GM23248 (cell line): ENCODE results near the gene FMR1. TPM values are rescaled to one million over a fixed set of nuclear protein-coding genes. Genes with fewer than 3 reads are reported as not detected.

Experiments
- DNase-seq: peaks from one replicate; pipeline ENCODE4 v3.0.0-alpha.2; 2015
- H2AFZ ChIP-seq: fragments of 200-600 bp; sonication (generic); 2 replicates; pipeline ENCODE4 v1.6.1; 2016; ENCODE audit warnings: antibody characterized with exemption
- H3F3A ChIP-seq: fragments of 200-600 bp; sonication (generic); 2 replicates; pipeline ENCODE4 v1.6.1; 2016; ENCODE audit warnings: mild to moderate bottlenecking, antibody characterized with exemption, mixed run types; ENCODE audit not compliant: insufficient read depth
- H3K27ac ChIP-seq: fragments of 200-600 bp; sonication (generic); 2 replicates; pipeline ENCODE4 v1.5.1; 2016; ENCODE audit warnings: mild to moderate bottlenecking
- H3K27me3 ChIP-seq: fragments of 200-600 bp; sonication (generic); replicated peaks from 2 replicates; pipeline ENCODE4 v1.6.1; 2016; ENCODE audit warnings: mild to moderate bottlenecking; ENCODE audit not compliant: insufficient read depth
- H3K36me3 ChIP-seq: fragments of 200-600 bp; sonication (generic); 2 replicates; pipeline ENCODE4 v1.6.1; 2016; ENCODE audit warnings: low read depth, mild to moderate bottlenecking
- H3K4me1 ChIP-seq: fragments of 200-600 bp; sonication (generic); 2 replicates; pipeline ENCODE4 v1.6.1; 2016; ENCODE audit warnings: mild to moderate bottlenecking; ENCODE audit not compliant: insufficient read depth
- H3K4me2 ChIP-seq: fragments of 200-600 bp; sonication (generic); one replicate; pipeline ENCODE4 v1.6.1; 2016; ENCODE audit warnings: mild to moderate bottlenecking; ENCODE audit not compliant: unreplicated experiment
- H3K4me3 ChIP-seq: fragments of 200-600 bp; sonication (generic); 2 replicates; pipeline ENCODE4 v1.5.1; 2016; ENCODE audit warnings: mild to moderate bottlenecking
- H3K79me2 ChIP-seq: fragments of 200-600 bp; sonication (generic); 2 replicates; pipeline ENCODE4 v1.6.1; 2016; ENCODE audit warnings: mild to moderate bottlenecking; ENCODE audit not compliant: insufficient read depth
- H3K9ac ChIP-seq: fragments of 200-600 bp; sonication (generic); 2 replicates; pipeline ENCODE4 v1.6.1; 2016; ENCODE audit warnings: mild to moderate bottlenecking
- H3K9me2 ChIP-seq: fragments of 200-600 bp; sonication (generic); 2 replicates; pipeline ENCODE4 v1.6.1; 2016; ENCODE audit warnings: mixed run types, mild to moderate bottlenecking, moderate library complexity; ENCODE audit not compliant: insufficient read depth
- H3K9me3 ChIP-seq: fragments of 200-600 bp; sonication (generic); one replicate; pipeline ENCODE4 v1.6.1; 2017; ENCODE audit warnings: low read depth
- H4K20me1 ChIP-seq: fragments of 200-600 bp; sonication (generic); 2 replicates; pipeline ENCODE4 v1.6.0; 2016; ENCODE audit not compliant: insufficient read depth
- EZH2 ChIP-seq: fragments of 200-600 bp; sonication (generic); IDR thresholded peaks from 2 replicates; pipeline ENCODE4 v1.6.1; 2018; ENCODE audit warnings: antibody characterized with exemption, mild to moderate bottlenecking; ENCODE audit not compliant: insufficient read depth, poor library complexity, severe bottlenecking
- EZH2phosphoT487 ChIP-seq: fragments of 200-600 bp; sonication (generic); IDR thresholded peaks from 2 replicates; pipeline ENCODE4 v1.6.1; 2018; ENCODE audit warnings: antibody characterized with exemption, moderate library complexity, mild to moderate bottlenecking, low read depth; ENCODE audit not compliant: insufficient read depth
- WGBS, 2 experiments: methylation state at CpG; one replicate each; pipeline ENCODE4 v1.1.6; 2015 to 2017; ENCODE audit warnings: low lambda C conversion rate in 2 of 2, low coverage in 1 of 2; ENCODE audit errors: missing lambda C conversion rate in 2 of 2; 5-methylcytosine and 5-hydroxymethylcytosine counted together
- in situ Hi-C: fragments of 300-500 bp; cut with MboI; formaldehyde crosslinking; loops from 2 replicates; pipeline ENCODE4 v1.15.0; 2020
- polyA plus RNA-seq: library from polyadenylated mRNA; unstranded; fragments of >200 nt; fragmentation: Nextera tagmentation; extraction: Ambion mirVana; gene quantifications from 2 replicates; pipeline ENCODE4 v1.2.1, GENCODE V29; 2016
- total RNA-seq: library from RNA; depleted of rRNA; stranded (reverse); fragments of >200 nt; shearing (Covaris generic); gene quantifications from 2 replicates; pipeline ENCODE4 v1.2.3, GENCODE V29; 2014

Gene FMR1
- total and polyA plus RNA-seq, 2 experiments from 2014 or later, result 6.8 to 14.7 TPM

DNA sequence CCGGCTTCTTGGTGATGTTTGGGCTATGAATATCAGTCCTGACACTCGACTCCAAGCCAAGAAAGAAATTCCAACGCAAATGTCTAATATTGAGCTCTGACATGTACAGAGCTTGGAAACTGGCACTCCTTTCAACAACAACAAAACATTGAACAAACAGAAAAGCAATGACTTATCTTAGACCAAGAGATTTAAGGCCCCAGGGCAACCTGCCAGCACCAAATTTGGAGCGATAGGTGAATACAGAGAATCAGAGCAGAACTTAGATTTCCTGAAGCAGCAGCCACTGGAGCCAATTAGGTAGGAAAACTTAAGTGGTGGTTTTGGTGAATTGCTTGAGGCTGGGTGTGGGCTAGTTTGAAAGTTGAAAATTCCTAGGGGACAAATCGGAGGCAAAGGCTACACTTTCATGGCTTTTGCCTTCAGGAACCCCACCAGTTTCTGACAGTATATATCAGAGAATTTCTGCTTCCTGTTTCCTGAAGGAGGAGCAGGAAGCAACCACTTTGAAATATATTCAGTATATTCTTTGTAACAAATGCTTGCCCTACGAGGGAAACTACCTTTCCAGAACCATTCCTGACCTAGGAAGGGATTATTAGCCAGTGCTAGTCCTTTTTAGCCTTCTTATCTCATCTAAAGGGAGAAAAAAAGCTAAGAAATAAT is 10.1 kb upstream of the FMR1 start:
- in situ Hi-C loops, result no loop called here
- H3K27ac ChIP-seq, result no peak overlapping the region
- 72 to 76% methylated on average over 6 of the region's 6 CpGs for WGBS, 2 experiments

DNA sequence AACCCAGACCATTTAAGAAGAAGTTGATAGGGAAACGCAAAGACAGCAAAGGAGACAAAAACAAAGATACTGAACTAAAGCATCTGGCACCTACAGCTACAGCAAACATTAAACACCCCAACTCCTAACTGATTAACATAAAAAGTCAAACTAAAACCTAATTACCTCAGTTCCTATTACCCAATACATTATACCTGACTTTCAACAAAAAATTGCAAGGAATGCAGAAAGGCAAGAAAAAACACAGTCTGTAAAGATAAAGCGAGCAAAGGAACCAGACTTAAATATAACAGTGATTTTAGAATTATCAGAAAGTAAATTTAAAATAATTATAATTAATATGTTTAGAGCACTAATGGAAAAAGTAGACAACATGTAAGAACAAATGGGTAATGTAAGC is 9.4 kb upstream of the FMR1 start:
- Histone ChIP-seq H3K9me3 (no peaks in the 10 kb centered on the region), H3K36me3 (no peaks in the 10 kb centered on the region), H3K9me2 (no peaks in the 10 kb centered on the region), H3K9ac (no peak overlapping the region), H3F3A (no peaks in the 10 kb centered on the region), H3K27me3 (no peaks in the 10 kb centered on the region), H3K79me2 (no peaks in the 10 kb centered on the region), H3K4me2 (no peak overlapping the region), H4K20me1 (no peaks in the 10 kb centered on the region), H3K27ac (no peak overlapping the region), H3K4me3 (no peak overlapping the region), H2AFZ (no peak overlapping the region), H3K4me1 (no peaks in the 10 kb centered on the region)
- in situ Hi-C loops, result no loop called here
- no peak for DNase-seq
- TF ChIP-seq EZH2phosphoT487, result no peak
- TF ChIP-seq EZH2, result no peak
- 74 to 78% methylated on average over 2 of the region's 2 CpGs for WGBS, 2 experiments

More for the DNA sequence above, 10.1 kb upstream of the FMR1 start:
- H3K4me2 ChIP-seq, result no peak overlapping the region
- H3K9ac ChIP-seq, result no peak overlapping the region
- no peaks in the 10 kb centered on the region for H4K20me1 ChIP-seq
- no peaks in the 10 kb centered on the region for H3K4me1 ChIP-seq
- no peaks in the 10 kb centered on the region for H3K27me3 ChIP-seq
- H3K9me3 ChIP-seq, result no peaks in the 10 kb centered on the region
- H3K36me3 ChIP-seq, result no peaks in the 10 kb centered on the region
- H3K9me2 ChIP-seq, result no peaks in the 10 kb centered on the region
- TF ChIP-seq EZH2phosphoT487 (no peak), EZH2 (no peak)
- no peaks in the 10 kb centered on the region for H3F3A ChIP-seq
- no peak overlapping the region for H3K4me3 ChIP-seq
- no peaks in the 10 kb centered on the region for H3K79me2 ChIP-seq
- DNase-seq, result no peak
- H2AFZ ChIP-seq, result no peak overlapping the region

DNA sequence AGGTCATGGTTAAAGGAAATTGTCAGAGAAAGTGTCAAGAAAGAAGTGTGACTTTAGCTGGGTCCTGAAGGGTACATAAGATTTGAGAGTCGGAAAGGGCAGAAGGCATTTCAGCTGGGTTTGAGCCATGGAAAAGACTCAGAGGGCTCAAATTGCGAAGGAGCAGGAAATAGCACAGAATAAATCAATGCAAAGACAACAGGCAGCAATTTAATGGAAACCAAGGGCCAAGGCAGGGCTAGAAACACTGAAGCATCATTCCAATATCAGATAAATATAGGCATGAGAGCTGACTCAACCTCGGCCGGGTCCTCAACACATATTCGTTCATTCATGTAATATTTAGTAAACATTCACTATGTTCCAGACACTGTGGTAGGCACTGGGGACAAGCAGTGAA is 3.6 kb upstream of the FMR1 start:
- Histone ChIP-seq H3K4me1 (no peaks in the 10 kb centered on the region), H3K79me2 (peaks cover 10% of the 10 kb centered on the region), H3K4me2 (no peak overlapping the region), H3K4me3 (no peak overlapping the region), H3K27ac (no peak overlapping the region), H3K9me3 (no peaks in the 10 kb centered on the region), H3K36me3 (no peaks in the 10 kb centered on the region), H3F3A (peaks cover 5% of the 10 kb centered on the region; the same call in 1 of the 2 replicates), H3K9me2 (no peaks in the 10 kb centered on the region), H3K27me3 (no peaks in the 10 kb centered on the region), H2AFZ (no peak overlapping the region), H3K9ac (no peak overlapping the region), H4K20me1 (peaks cover under 1% of the 10 kb centered on the region)
- WGBS, 2 experiments, result 60 to 67% methylated on average over 5 of the region's 5 CpGs
- DNase-seq, result no peak
- no peak for TF ChIP-seq EZH2phosphoT487
- TF ChIP-seq EZH2, result no peak
- in situ Hi-C loops, result no loop called here

DNA sequence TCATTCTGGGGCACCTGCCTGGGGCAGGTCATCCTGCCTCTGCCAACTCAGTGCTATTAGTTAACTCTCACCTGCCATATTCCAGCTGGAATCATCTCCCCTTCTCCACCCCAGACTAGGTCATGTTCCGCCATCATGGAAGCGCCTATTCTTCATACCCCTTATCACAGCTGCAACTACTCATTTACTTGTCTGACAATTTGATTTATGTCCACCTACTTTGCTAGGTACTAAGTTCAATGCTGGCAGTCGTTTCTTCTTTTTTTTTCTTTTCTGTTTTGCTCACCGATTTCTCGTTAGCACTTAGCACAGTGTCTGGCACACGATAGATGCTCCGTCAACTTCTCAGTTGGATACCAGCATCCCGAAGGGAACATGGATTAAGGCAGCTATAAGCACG is 1.1 kb upstream of the FMR1 start:
- H3K27me3 ChIP-seq, result no peaks in the 10 kb centered on the region
- H3K9ac ChIP-seq, result no peak overlapping the region
- H2AFZ ChIP-seq, result peak overlapping the region; percentile 97; the same call in 1 of the 2 replicates
- in situ Hi-C loops, result no loop called here
- peaks cover 35% of the 10 kb centered on the region for H3K79me2 ChIP-seq
- 87 to 88% methylated on average over 9 of the region's 9 CpGs for WGBS, 2 experiments
- H3F3A ChIP-seq, result peaks cover 5% of the 10 kb centered on the region; the same call in 1 of the 2 replicates
- no peak overlapping the region for H3K27ac ChIP-seq
- H3K9me2 ChIP-seq, result no peaks in the 10 kb centered on the region
- H3K4me2 ChIP-seq, result no peak overlapping the region
- no peak for DNase-seq
- H3K4me3 ChIP-seq, result no peak overlapping the region
- H3K9me3 ChIP-seq, result no peaks in the 10 kb centered on the region
- no peak for TF ChIP-seq EZH2phosphoT487
- TF ChIP-seq EZH2, result no peak
- no peaks in the 10 kb centered on the region for H3K36me3 ChIP-seq
- H4K20me1 ChIP-seq, result peaks cover 3% of the 10 kb centered on the region
- peaks cover 11% of the 10 kb centered on the region; the same call in 1 of the 2 replicates for H3K4me1 ChIP-seq
